HepG2 (cell line): ENCODE data around the gene SPATS2. TPM values are rescaled to one million over a fixed set of nuclear protein-coding genes. Genes with fewer than 3 reads are reported as not detected.

ENCODE experiments used
- ATAC-seq: fragments of 200-7000 bp; cut with Tn5 transposase; 3 replicates; pipeline ENCODE4 v1.9.1; 2020; ENCODE audit warnings: mild to moderate bottlenecking, moderate library complexity
- BruUV-seq: library from RNA; stranded (reverse); fragments of 400-500 nt; replicated peaks from 2 replicates; lab custom pipeline; 2021; lab: Mats Ljungman, UMichigan
- CTCF ChIA-PET: fragments of 300-600 bp; formaldehyde crosslinking; extraction: SDS; loops from one replicate; lab custom pipeline; 2021; ENCODE audit warnings: low total read pairs, inconsistent platforms, low intra/inter-chr PET ratio; lab: Yijun Ruan, JAX
- POLR2A ChIA-PET: fragments of 350-600 bp; sonication (Branson Sonifier 250); formaldehyde crosslinking; loops from one replicate; lab custom pipeline; 2020; ENCODE audit warnings: antibody characterized with exemption, inconsistent platforms; lab: Yijun Ruan, JAX
- DNase-seq: peaks from one replicate; pipeline ENCODE4 v3.0.0-alpha.2; 2015; ENCODE audit warnings: low spot score
- FAIRE-seq: peaks from 3 replicates; lab custom pipeline; 2011; peaks lifted over from hg19 to GRCh38; lab: Jason Lieb, UNC
- H2AFZ ChIP-seq: one replicate; pipeline ENCODE4 v1.6.1; 2011; ENCODE audit warnings: low read length, inconsistent platforms
- H3K27ac ChIP-seq: fragments of 300-600 bp; 3 replicates; pipeline ENCODE4 v1.8.0; 2011; ENCODE audit warnings: mixed run types, mild to moderate bottlenecking, mixed read lengths, low read length, inconsistent platforms; ENCODE audit not compliant: insufficient read depth; ENCODE audit errors: extremely low read length
- H3K27me3 ChIP-seq, 2 experiments: fragments of 200-600 bp in 1 of 2; 2 replicates in 1 of 2; 3 replicates in 1 of 2; pipeline versions ENCODE4 v1.6.0 to v1.8.0; 2011; ENCODE audit warnings: low read length in 2 of 2, mild to moderate bottlenecking in 2 of 2, moderate library complexity in 2 of 2, inconsistent platforms in 1 of 2; ENCODE audit not compliant: insufficient read depth in 2 of 2, control insufficient read depth in 1 of 2
- H3K36me3 ChIP-seq, 2 experiments: fragments of 200-600 bp in 1 of 2; replicated peaks in 1 of 2; 2 replicates in 1 of 2; 3 replicates in 1 of 2; pipeline versions ENCODE4 v1.5.1 to v1.8.0; 2011; ENCODE audit warnings: low read length in 2 of 2, inconsistent platforms in 1 of 2; ENCODE audit not compliant: insufficient read depth in 2 of 2, control insufficient read depth in 1 of 2
- H3K4me1 ChIP-seq: 2 replicates; pipeline ENCODE4 v1.5.1; 2012; ENCODE audit warnings: low read length, inconsistent platforms; ENCODE audit not compliant: insufficient read depth
- H3K4me2 ChIP-seq: 2 replicates; pipeline ENCODE4 v1.6.0; 2011; ENCODE audit warnings: low read depth, low read length, inconsistent platforms
- H3K4me3 ChIP-seq, 3 experiments: fragments of 200-600 bp in 1 of 3; sonication (generic), shearing (Covaris generic) in 1 of 3; replicated peaks in 1 of 3; 2 replicates each; pipeline ENCODE4 v1.5.1; 2011 to 2016; ENCODE audit warnings: low read length in 3 of 3, inconsistent platforms in 2 of 3, low read depth in 2 of 3, mild to moderate bottlenecking in 2 of 3, control low read depth in 1 of 3, mixed read lengths in 1 of 3; ENCODE audit not compliant: insufficient read depth in 1 of 3
- H3K79me2 ChIP-seq: one replicate; pipeline ENCODE4 v1.6.1; 2011; ENCODE audit warnings: low read length, inconsistent platforms; ENCODE audit not compliant: insufficient read depth
- H3K9ac ChIP-seq: 2 replicates; pipeline ENCODE4 v1.6.0; 2011; ENCODE audit warnings: mild to moderate bottlenecking, low read depth, low read length, inconsistent platforms; ENCODE audit not compliant: insufficient read depth
- H3K9me3 ChIP-seq: 2 replicates; pipeline ENCODE4 v1.5.1; 2012; ENCODE audit warnings: mild to moderate bottlenecking, low read length
- H4K20me1 ChIP-seq: 2 replicates; pipeline ENCODE4 v1.6.0; 2011; ENCODE audit warnings: inconsistent platforms, mild to moderate bottlenecking, low read length, moderate library complexity; ENCODE audit not compliant: insufficient read depth
- ARID5B ChIP-seq: IDR thresholded peaks from 2 replicates; pipeline ENCODE4 v1.4.0; 2020; ENCODE audit warnings: mild to moderate bottlenecking, missing genetic modification reagents
- FOXJ3 ChIP-seq: sonication (generic); formaldehyde crosslinking; IDR thresholded peaks from 2 replicates; pipeline ENCODE4 v1.4.0; 2020; ENCODE audit warnings: missing genetic modification reagents, mild to moderate bottlenecking, borderline replicate concordance
- GATAD2A ChIP-seq: IDR thresholded peaks from 2 replicates; pipeline ENCODE4 v1.6.1; 2016
- HCFC1 ChIP-seq: fragments of 150-350 bp; IDR thresholded peaks from 2 replicates; pipeline ENCODE4 v1.6.1; 2014; ENCODE audit warnings: low read depth, low read length
- HDAC1 ChIP-seq: sonication (generic); formaldehyde crosslinking; IDR thresholded peaks from 2 replicates; pipeline ENCODE4 v1.5.1; 2020; ENCODE audit warnings: mild to moderate bottlenecking, missing genetic modification reagents
- HIC2 ChIP-seq: sonication (generic); formaldehyde crosslinking; IDR thresholded peaks from 2 replicates; pipeline ENCODE4 v1.9.0; 2022; ENCODE audit warnings: low read depth, missing genetic modification reagents
- KDM3A ChIP-seq: IDR thresholded peaks from 2 replicates; pipeline ENCODE4 v1.6.1; 2018; ENCODE audit warnings: low read depth, missing compliant biosample characterization
- MYC ChIP-seq: sonication (generic); formaldehyde crosslinking; IDR thresholded peaks from 2 replicates; pipeline ENCODE4 v1.9.0; 2021; ENCODE audit warnings: missing genetic modification reagents, borderline replicate concordance
- SCMH1 ChIP-seq: sonication (generic); formaldehyde crosslinking; IDR thresholded peaks from 2 replicates; pipeline ENCODE4 v1.9.0; 2021; ENCODE audit warnings: missing genetic modification reagents, mild to moderate bottlenecking, borderline replicate concordance
- YEATS4 ChIP-seq: sonication (generic); formaldehyde crosslinking; IDR thresholded peaks from 2 replicates; pipeline ENCODE4 v1.4.0; 2020; ENCODE audit warnings: missing genetic modification reagents, borderline replicate concordance
- ZFP37 ChIP-seq: sonication (generic); formaldehyde crosslinking; IDR thresholded peaks from 2 replicates; pipeline ENCODE4 v1.4.0; 2020; ENCODE audit warnings: missing genetic modification reagents, borderline replicate concordance
- ZNF326 ChIP-seq: sonication (generic); formaldehyde crosslinking; IDR thresholded peaks from 2 replicates; pipeline ENCODE4 v1.4.0; 2020; ENCODE audit warnings: missing genetic modification reagents, borderline replicate concordance
- ZNF383 ChIP-seq: sonication (generic); formaldehyde crosslinking; IDR thresholded peaks from 2 replicates; pipeline ENCODE4 v1.4.0; 2020; ENCODE audit warnings: missing genetic modification reagents, mild to moderate bottlenecking, borderline replicate concordance
- ZNF557 ChIP-seq: sonication (generic); formaldehyde crosslinking; IDR thresholded peaks from 2 replicates; pipeline ENCODE4 v1.4.0; 2020; ENCODE audit warnings: missing genetic modification reagents
- ZNF629 ChIP-seq: sonication (generic); formaldehyde crosslinking; conservative IDR thresholded peaks from 2 replicates; pipeline ENCODE4 v1.5.0; 2020; ENCODE audit warnings: missing genetic modification reagents
- ZNF841 ChIP-seq: sonication (generic); formaldehyde crosslinking; IDR thresholded peaks from 2 replicates; pipeline ENCODE4 v1.8.1; 2023; ENCODE audit warnings: missing genetic modification reagents, borderline replicate concordance
- WGBS: methylation state at CpG from one replicate; pipeline ENCODE4 v1.1.6; 2017; ENCODE audit warnings: low lambda C conversion rate; 5-methylcytosine and 5-hydroxymethylcytosine counted together
- in situ Hi-C: cut with HindIII; loops from 2 replicates; pipeline ENCODE4 v1.10.0; 2017; ENCODE audit warnings: low pct_unique_long_range_greater_than_20kb; ENCODE audit not compliant: extremely low pct_ligation_motif_present
- intact Hi-C: fragments of 100-400 bp; cut with micrococcal nuclease; formaldehyde crosslinking; loops from one replicate; pipeline ENCODE4 v1.10.0; 2022; ENCODE audit not compliant: unreplicated experiment
- polyA plus RNA-seq, 8 experiments: library from polyadenylated mRNA; depleted of rRNA in 3 of 8; stranded (reverse) in 7 of 8; unstranded in 1 of 8; fragments of >200 nt; fragmentation: Illumina TruSeq in 4 of 8; extraction: Trizol in 4 of 8; gene quantifications; 2 replicates each; pipeline versions ENCODE4 v1.2.1 to v1.2.3, GENCODE V29; 2011 to 2016; ENCODE audit warnings: low read depth in 4 of 8, missing spikeins in 1 of 8, mixed read lengths in 1 of 8; ENCODE audit not compliant: insufficient read depth in 1 of 8
- total RNA-seq, 5 experiments: library from RNA; depleted of rRNA; stranded (reverse); fragments of >200 nt; fragmentation: Illumina TruSeq; extraction: Trizol; gene quantifications; 2 replicates each; pipeline ENCODE4 v1.2.3, GENCODE V29; 2016; ENCODE audit warnings: low read depth in 1 of 5

SPATS2 gene
- total and polyA plus RNA-seq, 2 of the 13 experiments (the other 11 are each of a cell fraction or from before 2014, with no cell fraction given): 19.3 to 28.1 TPM

GRCh38 chr12:49347311-49348193 lies 19.7 kb upstream of the SPATS2 start:
- Histone ChIP-seq H2AFZ (peak overlapping the region; percentile 23), H3K36me3 (peaks cover 2 to 3% of the 10 kb centered on the region in 2 experiments; a peak in 2 of 5 replicates)
- TF ChIP-seq ZNF841 (CRISPR knock-in tag) (no peak), ZNF629 (CRISPR knock-in tag) (peak; percentile 65), ZNF383 (CRISPR knock-in tag) (no peak), FOXJ3 (peak; percentile 80; the same call in 1 of the 2 replicates), ZFP37 (CRISPR knock-in tag) (peak; percentile 97), MYC (CRISPR knock-in tag) (peak; percentile 79), HCFC1 (no peak), HDAC1 (CRISPR knock-in tag) (peak; percentile 93), HIC2 (CRISPR knock-in tag) (peak; percentile 75), YEATS4 (peak; percentile 86), SCMH1 (CRISPR knock-in tag) (no peak), GATAD2A (CRISPR knock-in tag) (peak; percentile 87), ZNF557 (CRISPR knock-in tag) (0 out of 2 replicates have a peak, but pooled peaks have one; percentile 63), ARID5B (CRISPR knock-in tag) (peak; percentile 86), KDM3A (CRISPR knock-in tag) (peak; percentile 97), ZNF326 (no peak)

More at GRCh38 chr12:49347311-49348193, 19.7 kb upstream of the SPATS2 start:
- Histone ChIP-seq H3K9ac (peak overlapping the region; percentile 90), H3K79me2 (peaks cover 17% of the 10 kb centered on the region), H3K27me3 (peaks cover 13 to 41% of the 10 kb centered on the region in 2 experiments; a peak in 4 of 5 replicates), H3K4me3 (peak overlapping the region; percentile 63 to 86 (median 84)), H3K4me2 (peak overlapping the region; percentile 98), H3K27ac (peak overlapping the region; percentile 85), H3K4me1 (peaks cover 64% of the 10 kb centered on the region), H3K9me3 (no peaks in the 10 kb centered on the region), H4K20me1 (0 out of 2 replicates have a peak, but pooled peaks cover 6% of the 10 kb centered on the region)
- peak; percentile 90 for FAIRE-seq
- 3% methylated on average over 19 of the region's 37 CpGs for WGBS
- BruUV-seq: no TSS peak
- peak; percentile 92 for ATAC-seq
- ChIA-PET CTCF (interaction anchor here (1.0 to 3.0 kb wide), 5 partner anchors 9 to 166 kb away, joined by 4 to 6 read pairs (median 5); partner anchors contain the start of gene C1QL4), POLR2A (interaction anchor here (0.6 to 4.5 kb wide), 14 partner anchors 9 to 394 kb away, joined by 3 to 41 read pairs (median 5); partner anchors contain the start of genes SPATS2, TMBIM6 and TROAP)
- peak; percentile 95 for DNase-seq
- in situ Hi-C loops (loop anchor here (10.0 kb wide), 1 partner anchor 63 kb away; no protein-coding TSS in a partner anchor), intact Hi-C loops (loop anchor here (1.0 kb wide), 1 partner anchor 24 kb away; the partner anchor contains the start of gene TROAP)
